Kidney (tissue), 14 donors: ENCODE data around the gene GMDS. TPM values are rescaled to one million over a fixed set of nuclear protein-coding genes. Genes with fewer than 3 reads are reported as not detected.

ENCODE experiments used
- DNase-seq, 5 donors: peaks; one replicate each; pipeline ENCODE4 v3.0.0-alpha.2; 2013 to 2020
- FAIRE-seq: peaks from 2 replicates; lab custom pipeline; 2012; peaks lifted over from hg19 to GRCh38; lab: Jason Lieb, UNC
- H3K27ac ChIP-seq, 2 donors: one replicate each; pipeline ENCODE4 v1.7.0; 2013; ENCODE audit warnings: low read depth in 2 of 2, low read length in 2 of 2, inconsistent platforms in 1 of 2
- H3K27me3 ChIP-seq: one replicate; pipeline ENCODE4 v1.7.1; 2013; ENCODE audit warnings: low read length, inconsistent platforms; ENCODE audit not compliant: control insufficient read depth, insufficient read depth
- H3K36me3 ChIP-seq, 3 donors: one replicate each; pipeline versions ENCODE4 v1.7.0 to v1.7.1; 2013; ENCODE audit warnings: low read length in 3 of 3, control low read depth in 1 of 3, inconsistent platforms in 1 of 3; ENCODE audit not compliant: insufficient read depth in 3 of 3, control insufficient read depth in 2 of 3
- H3K4me1 ChIP-seq, 3 donors: one replicate each; pipeline versions ENCODE4 v1.7.0 to v1.7.1; 2013; ENCODE audit warnings: low read length in 3 of 3, inconsistent platforms in 1 of 3, low read depth in 1 of 3; ENCODE audit not compliant: control insufficient read depth in 2 of 3, insufficient read depth in 2 of 3
- H3K4me3 ChIP-seq, 3 donors: one replicate each; pipeline versions ENCODE4 v1.7.0 to v1.8.1; 2013; ENCODE audit warnings: low read length in 3 of 3, control low read depth in 1 of 3, inconsistent platforms in 1 of 3
- H3K9ac ChIP-seq, 3 donors: one replicate each; pipeline versions ENCODE4 v1.7.0 to v1.7.1; 2013; ENCODE audit warnings: low read length in 3 of 3, control low read depth in 1 of 3, inconsistent platforms in 1 of 3
- H3K9me3 ChIP-seq, 3 donors: one replicate each; pipeline versions ENCODE4 v1.7.0 to v1.7.1; 2013; ENCODE audit warnings: low read length in 3 of 3, control low read depth in 1 of 3, inconsistent platforms in 1 of 3; ENCODE audit not compliant: control insufficient read depth in 2 of 3, insufficient read depth in 1 of 3
- intact Hi-C: fragments of 100-400 bp; cut with DNase I; formaldehyde crosslinking; loops from one replicate; pipeline ENCODE4 v1.11.1; 2022
- polyA plus RNA-seq: library from polyadenylated mRNA; stranded (reverse); fragments of 350-450 nt; fragmentation: Illumina TruSeq; extraction: RNeasy Lipid Tissue Mini Kit (QIAGEN cat#74804); gene quantifications from one replicate; pipeline ENCODE4 v1.2.3, GENCODE V29; 2014; ENCODE audit warnings: low read depth, low replicate concordance; ENCODE audit not compliant: insufficient read depth
- total RNA-seq: library from RNA; stranded (reverse); fragmentation: NEBNext Ultra II Directional; extraction: Animal tissue kit (Norgen Biotek cat#: 25700); gene quantifications from one replicate; pipeline ENCODE4 v1.2.1, GENCODE V29; 2021
- TF ChIP-seq, protein P1 (sequence below): IDR thresholded peaks from 3 replicates; pipeline ENCODE4 v1.5.1; 2012; ENCODE audit warnings: mild to moderate bottlenecking, moderate library complexity, borderline replicate concordance; ENCODE audit not compliant: insufficient read depth; ENCODE audit errors: extremely low read depth
- donor health status: control.
- donor health status: control.
- donor health status: control.
- donor health status: control.
- donor health status: control.
- donor health status: DM: yes; HTN: yes; CAD: no.
- donor health status: Normal renal cell carcinoma (clear cell type).

GMDS gene
- total and polyA plus RNA-seq, 2 donors from 2014 or later = 49.6 to 63.7 TPM

DNA sequence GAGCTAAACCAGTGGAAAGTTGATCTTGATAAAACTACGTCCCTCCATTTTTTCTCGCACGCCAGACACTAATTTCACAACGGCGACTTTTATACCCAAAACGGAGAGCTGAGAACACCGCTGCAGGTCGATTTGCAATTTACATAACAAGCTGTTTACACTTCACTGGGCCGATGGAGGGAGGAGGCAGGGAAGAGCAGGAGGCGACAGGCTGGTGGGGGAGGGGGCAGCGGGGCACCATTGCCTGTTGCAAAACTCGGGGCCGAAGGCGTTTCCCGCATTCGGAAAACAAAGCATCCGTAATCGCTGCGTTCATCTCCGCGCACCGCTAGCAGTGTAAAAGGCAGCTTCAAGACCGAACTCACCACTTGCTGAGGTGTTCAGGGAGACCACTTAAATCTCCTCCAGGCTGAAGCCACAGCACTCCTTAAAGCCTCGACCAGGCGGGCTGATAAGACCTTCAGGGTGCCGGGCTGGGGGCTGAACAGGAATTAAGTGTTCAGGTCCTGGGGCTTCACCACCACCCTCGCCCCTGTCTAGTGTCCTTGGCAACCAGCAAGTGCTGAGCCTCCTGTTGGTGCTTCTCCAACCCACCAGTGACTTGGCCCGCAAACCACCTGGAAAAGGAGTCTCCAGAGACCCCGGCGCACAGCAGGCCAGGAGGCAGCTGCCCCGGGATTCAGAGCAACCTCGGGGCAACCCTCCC is 637.7 kb downstream of the GMDS start:
- Histone ChIP-seq H3K9me3 (no peaks in the 10 kb centered on the region), H3K27me3 (peaks cover 21% of the 10 kb centered on the region), H3K27ac (peak overlapping the region; percentile 54 to 85), H3K36me3 (peaks cover 0 to 3% (median 0%) of the 10 kb centered on the region in 3 donors), H3K9ac (peak overlapping the region; percentile 4 to 24 (median 20)), H3K4me3 (peak overlapping the region; percentile 24 to 54 (median 35)), H3K4me1 (peaks cover 0 to 23% (median 0%) of the 10 kb centered on the region in 3 donors)
- FAIRE-seq (no peak), DNase-seq (peak; percentile 82 to 88 (median 83))
- intact Hi-C loops = no loop called here
- TF ChIP-seq, protein P1, sequence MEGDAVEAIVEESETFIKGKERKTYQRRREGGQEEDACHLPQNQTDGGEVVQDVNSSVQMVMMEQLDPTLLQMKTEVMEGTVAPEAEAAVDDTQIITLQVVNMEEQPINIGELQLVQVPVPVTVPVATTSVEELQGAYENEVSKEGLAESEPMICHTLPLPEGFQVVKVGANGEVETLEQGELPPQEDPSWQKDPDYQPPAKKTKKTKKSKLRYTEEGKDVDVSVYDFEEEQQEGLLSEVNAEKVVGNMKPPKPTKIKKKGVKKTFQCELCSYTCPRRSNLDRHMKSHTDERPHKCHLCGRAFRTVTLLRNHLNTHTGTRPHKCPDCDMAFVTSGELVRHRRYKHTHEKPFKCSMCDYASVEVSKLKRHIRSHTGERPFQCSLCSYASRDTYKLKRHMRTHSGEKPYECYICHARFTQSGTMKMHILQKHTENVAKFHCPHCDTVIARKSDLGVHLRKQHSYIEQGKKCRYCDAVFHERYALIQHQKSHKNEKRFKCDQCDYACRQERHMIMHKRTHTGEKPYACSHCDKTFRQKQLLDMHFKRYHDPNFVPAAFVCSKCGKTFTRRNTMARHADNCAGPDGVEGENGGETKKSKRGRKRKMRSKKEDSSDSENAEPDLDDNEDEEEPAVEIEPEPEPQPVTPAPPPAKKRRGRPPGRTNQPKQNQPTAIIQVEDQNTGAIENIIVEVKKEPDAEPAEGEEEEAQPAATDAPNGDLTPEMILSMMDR = no peak

DNA sequence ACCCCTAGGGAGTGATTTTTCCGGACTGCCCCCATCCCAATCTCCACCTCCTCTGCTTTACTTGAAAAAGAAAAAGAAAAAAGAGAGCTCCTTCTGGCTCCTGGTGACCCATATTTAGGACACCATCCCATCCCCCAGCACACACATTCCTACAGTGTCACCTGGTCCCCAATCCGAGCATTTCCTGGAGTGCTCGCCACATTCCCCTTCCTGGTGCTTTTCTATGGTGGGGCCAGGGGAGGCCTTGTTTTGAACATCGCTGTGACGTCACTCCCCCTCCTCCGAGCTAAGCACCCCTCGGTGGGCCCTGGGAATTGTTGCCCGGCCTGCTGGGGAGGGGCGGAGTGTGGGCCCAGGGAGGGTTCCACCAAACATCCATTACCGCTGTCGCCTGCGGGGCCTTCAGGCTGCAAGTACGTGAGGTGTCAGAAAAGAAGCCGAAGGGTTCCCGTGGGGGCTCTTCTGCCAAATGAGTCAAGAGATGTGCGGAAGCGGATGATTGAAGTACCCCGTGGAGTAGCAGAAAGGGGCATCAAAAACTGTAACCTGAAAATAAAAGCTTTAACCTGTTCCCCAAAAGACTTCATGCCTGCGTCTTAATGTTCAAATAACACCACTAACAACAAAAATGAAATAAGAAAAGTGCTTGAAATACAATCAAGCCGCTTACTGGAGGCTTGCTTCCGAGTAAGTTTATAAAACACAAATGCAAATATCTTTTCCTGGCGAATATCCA is 638.5 kb downstream of the GMDS start:
- TF ChIP-seq, protein P1 = no peak
- Histone ChIP-seq H3K4me3 (peak overlapping the region; percentile 24 to 54 (median 28)), H3K9ac (peak overlapping the region; percentile 4 to 24 (median 20)), H3K27ac (peak overlapping the region in 1 of 2 donors; percentile 85), H3K9me3 (no peaks in the 10 kb centered on the region), H3K36me3 (no peaks in the 10 kb centered on the region), H3K4me1 (peaks cover 0 to 23% (median 0%) of the 10 kb centered on the region in 3 donors), H3K27me3 (peaks cover 22% of the 10 kb centered on the region)
- intact Hi-C loops = no loop called here
- peak; percentile 72 to 84 (median 74) for DNase-seq
- no peak for FAIRE-seq

DNA sequence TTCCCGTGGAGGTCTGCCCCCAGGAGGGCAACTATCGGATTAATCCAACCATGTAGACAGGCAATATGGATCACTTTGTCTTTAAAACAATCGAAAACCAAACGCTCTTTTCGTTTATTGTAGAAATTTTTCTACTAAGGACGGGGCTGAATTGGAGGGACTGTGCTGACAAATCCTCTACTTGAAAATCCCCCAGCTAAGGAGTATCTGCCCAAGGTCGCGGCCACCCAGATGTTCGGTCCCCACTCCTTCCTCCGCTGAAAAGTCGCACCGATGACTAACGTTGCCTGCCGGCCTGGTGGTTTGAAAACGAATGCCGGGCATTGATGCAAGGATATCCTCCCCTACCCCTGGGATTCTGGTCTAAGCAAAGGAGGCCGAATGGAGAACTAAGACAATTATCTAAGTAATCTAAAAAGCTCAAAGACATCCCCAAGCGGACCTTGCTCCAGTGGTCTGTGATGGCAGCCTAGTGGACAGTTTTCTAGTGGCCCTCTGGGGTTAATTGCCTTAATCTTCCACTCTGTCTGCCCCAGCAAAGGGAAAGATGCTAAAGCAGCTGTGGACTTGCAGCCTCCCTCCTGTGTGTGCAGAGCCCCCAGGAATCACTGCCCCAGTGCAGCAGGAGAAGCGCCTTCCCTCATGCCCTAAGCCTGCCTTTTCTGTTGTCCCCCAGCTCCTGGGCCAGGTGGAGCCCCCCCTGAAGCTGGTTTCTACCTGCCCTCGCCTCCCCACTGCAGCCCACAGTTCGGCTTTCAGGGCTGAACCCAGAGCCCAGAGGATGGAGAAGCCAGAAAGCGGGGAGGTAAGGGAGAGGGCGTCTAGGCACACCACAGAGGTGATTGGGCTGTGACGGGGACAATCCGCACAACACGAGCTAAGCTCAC is 639.3 kb downstream of the GMDS start:
- Histone ChIP-seq H3K27ac (peak overlapping the region in 1 of 2 donors; percentile 85), H3K27me3 (peaks cover 25% of the 10 kb centered on the region), H3K9ac (no peak overlapping the region), H3K4me1 (peaks cover 0 to 21% (median 0%) of the 10 kb centered on the region in 3 donors), H3K36me3 (no peaks in the 10 kb centered on the region), H3K4me3 (peak overlapping the region in 1 of 3 donors; percentile 43), H3K9me3 (no peaks in the 10 kb centered on the region)
- TF ChIP-seq, protein P1 = no peak
- peak; percentile 42 to 70 (median 50) for DNase-seq
- FAIRE-seq = no peak
- intact Hi-C loops = no loop called here
